Activated T-helper 17 cell treated with anti-CD3 and anti-CD28 coated beads, Interleukin-2, amount 50 U/mL, for 72 hours (primary cell): Measurements from ENCODE around the gene GSTT2. TPM values are rescaled to one million over a fixed set of nuclear protein-coding genes. Genes with fewer than 3 reads are reported as not detected.

Experiments used
- ATAC-seq: fragments of 150-1000 bp; cut with Tn5 transposase; replicated peaks from 2 replicates; pipeline ENCODE4 v1.10.0; 2021; ENCODE audit warnings: mild to moderate bottlenecking, moderate library complexity
- H3K27ac Mint-ChIP-seq: one replicate; pipeline ENCODE4 v1.8.0; 2022; ENCODE audit warnings: mixed read lengths
- H3K27me3 Mint-ChIP-seq: one replicate; pipeline ENCODE4 v1.8.0; 2022; ENCODE audit warnings: mixed read lengths
- H3K36me3 Mint-ChIP-seq: one replicate; pipeline ENCODE4 v1.8.0; 2022; ENCODE audit warnings: low read depth, mild to moderate bottlenecking, mixed read lengths
- H3K4me1 Mint-ChIP-seq: one replicate; pipeline ENCODE4 v1.8.0; 2022; ENCODE audit warnings: mixed read lengths
- H3K4me3 Mint-ChIP-seq: one replicate; pipeline ENCODE4 v1.8.0; 2022; ENCODE audit warnings: mild to moderate bottlenecking, mixed read lengths
- H3K9me3 Mint-ChIP-seq: one replicate; pipeline ENCODE4 v1.8.0; 2022; ENCODE audit warnings: mixed read lengths
- total RNA-seq, 2 donors: library from RNA; stranded (reverse); gene quantifications; one replicate each; pipeline ENCODE4 v1.2.3, GENCODE V29; 2022

The GSTT2 gene
- total RNA-seq, 2 donors from 2014 or later: 0.29 TPM; not detected in 1

DNA sequence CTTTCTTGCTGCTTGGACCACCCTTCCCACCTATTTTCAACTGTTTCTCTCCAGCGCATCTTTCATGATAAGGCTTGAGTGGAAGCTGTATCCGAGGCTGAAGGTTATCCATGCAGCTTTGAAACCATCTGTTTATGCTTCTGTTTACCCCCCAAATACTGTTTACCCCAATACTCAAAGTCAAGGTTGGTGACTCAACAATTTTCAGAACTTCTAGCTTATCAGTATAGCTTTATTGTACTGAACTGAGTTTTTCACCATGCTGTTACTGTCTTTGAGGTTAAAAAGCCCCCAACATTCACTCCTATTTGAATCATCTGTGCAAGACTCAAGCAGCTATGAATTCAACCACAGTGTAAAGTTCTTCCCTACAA is 30.1 kb downstream of the GSTT2 start:
- H3K4me3 Mint-ChIP-seq: peak overlapping the region; percentile 90
- H3K27ac Mint-ChIP-seq: peak overlapping the region; percentile 87
- H3K36me3 Mint-ChIP-seq: peaks cover 21% of the 10 kb centered on the region
- H3K9me3 Mint-ChIP-seq: no peaks in the 10 kb centered on the region
- ATAC-seq: no peak
- peaks cover 13% of the 10 kb centered on the region for H3K4me1 Mint-ChIP-seq
- no peaks in the 10 kb centered on the region for H3K27me3 Mint-ChIP-seq

DNA sequence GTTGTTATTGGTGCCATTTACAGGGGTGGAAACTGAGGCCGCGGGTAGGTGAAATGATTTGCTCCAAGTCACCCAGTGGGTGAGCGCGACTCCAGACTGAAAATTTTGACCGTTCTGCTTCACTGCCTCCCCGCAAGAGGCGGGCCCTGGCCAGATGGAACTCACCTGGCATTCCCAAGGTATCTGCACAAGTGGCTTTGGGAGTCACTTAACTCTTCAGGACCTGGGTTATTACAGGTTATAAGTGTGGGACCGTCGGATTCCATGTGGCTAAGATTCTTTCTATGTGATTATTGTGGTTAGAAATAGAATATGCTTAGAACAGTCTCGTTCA is 31.8 kb downstream of the GSTT2 start:
- Mint-ChIP-seq H3K27ac (peak overlapping the region; percentile 87), H3K27me3 (no peaks in the 10 kb centered on the region), H3K9me3 (no peaks in the 10 kb centered on the region), H3K36me3 (peaks cover 29% of the 10 kb centered on the region), H3K4me1 (peaks cover 13% of the 10 kb centered on the region), H3K4me3 (peak overlapping the region; percentile 90)
- no peak for ATAC-seq

DNA sequence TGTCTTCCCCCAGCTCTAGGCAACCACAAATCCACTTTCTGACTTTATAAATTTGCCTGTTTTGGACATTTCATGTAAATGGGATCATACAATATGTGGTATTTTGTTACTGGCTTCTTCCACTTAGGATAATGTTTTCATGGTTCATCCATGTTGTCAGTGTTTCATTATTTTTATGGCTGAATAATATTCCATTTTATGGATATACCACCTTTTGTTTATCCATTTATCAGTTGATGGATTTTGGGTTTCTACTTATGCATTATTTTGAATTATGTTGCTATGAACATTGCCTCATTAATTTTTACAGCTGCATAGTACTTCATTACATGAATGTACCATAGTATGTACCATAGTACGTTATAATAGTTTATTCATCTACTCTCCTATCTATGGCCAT is 36.2 kb downstream of the GSTT2 start:
- no peak for ATAC-seq
- H3K27me3 Mint-ChIP-seq: no peaks in the 10 kb centered on the region
- H3K36me3 Mint-ChIP-seq: peaks cover 45% of the 10 kb centered on the region
- H3K4me3 Mint-ChIP-seq: no peak overlapping the region
- H3K27ac Mint-ChIP-seq: no peak overlapping the region
- H3K4me1 Mint-ChIP-seq: peaks cover 18% of the 10 kb centered on the region
- H3K9me3 Mint-ChIP-seq: no peaks in the 10 kb centered on the region

DNA sequence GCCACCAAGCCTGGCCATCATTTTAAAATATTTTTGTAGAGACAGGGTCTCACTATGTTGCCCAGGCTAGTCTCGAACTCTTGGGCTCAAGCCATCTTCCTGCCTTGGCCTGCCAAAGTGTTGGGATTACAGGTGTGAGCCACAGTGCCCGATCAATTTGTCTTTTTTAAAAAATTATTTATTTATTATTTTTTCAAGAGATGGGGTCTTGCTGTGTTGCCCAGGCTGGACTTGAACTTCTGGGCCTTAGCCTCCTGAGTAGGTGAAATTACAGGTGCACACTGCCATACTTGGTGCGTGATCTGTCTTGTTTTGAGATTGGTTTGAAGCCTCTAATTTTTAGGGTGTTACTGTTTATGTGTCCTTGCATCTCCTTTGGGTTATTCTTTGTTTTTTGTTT is 41.4 kb downstream of the GSTT2 start:
- Mint-ChIP-seq H3K9me3 (no peaks in the 10 kb centered on the region), H3K4me3 (no peak overlapping the region), H3K36me3 (peaks cover 39% of the 10 kb centered on the region), H3K4me1 (peaks cover 27% of the 10 kb centered on the region), H3K27ac (no peak overlapping the region), H3K27me3 (no peaks in the 10 kb centered on the region)
- no peak for ATAC-seq

DNA sequence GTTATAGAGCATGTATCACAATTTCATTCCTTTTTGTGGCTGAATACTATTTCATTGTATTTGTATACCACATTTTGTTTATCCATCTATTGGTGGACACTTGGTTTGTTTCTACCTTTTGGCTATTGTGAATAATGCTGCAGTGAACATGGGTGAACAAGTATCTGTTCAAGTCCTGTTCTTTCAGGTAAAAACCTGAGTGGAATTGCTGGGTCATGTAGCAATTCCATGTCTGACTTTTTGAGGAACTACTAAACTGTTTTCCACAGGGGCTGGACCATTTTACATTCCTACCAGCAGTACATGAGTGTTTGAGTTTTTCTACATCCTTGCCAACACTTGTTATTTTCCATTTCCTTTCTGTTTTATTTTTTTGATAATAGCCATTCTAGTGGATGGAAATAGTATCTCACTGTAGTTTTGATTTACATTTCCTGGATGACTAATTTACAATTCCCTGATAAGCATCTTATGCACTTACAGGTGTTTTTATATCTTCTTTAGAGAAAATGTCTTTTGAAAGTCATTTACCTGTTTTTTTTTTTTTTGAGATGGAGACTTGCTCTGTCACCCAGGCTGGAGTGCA is 43.4 kb downstream of the GSTT2 start:
- H3K4me3 Mint-ChIP-seq: peak overlapping the region; percentile 62
- H3K4me1 Mint-ChIP-seq: peaks cover 31% of the 10 kb centered on the region
- ATAC-seq: peak; percentile 74
- H3K27ac Mint-ChIP-seq: peak overlapping the region; percentile 88
- H3K27me3 Mint-ChIP-seq: no peaks in the 10 kb centered on the region
- H3K9me3 Mint-ChIP-seq: no peaks in the 10 kb centered on the region
- peaks cover 34% of the 10 kb centered on the region for H3K36me3 Mint-ChIP-seq

DNA sequence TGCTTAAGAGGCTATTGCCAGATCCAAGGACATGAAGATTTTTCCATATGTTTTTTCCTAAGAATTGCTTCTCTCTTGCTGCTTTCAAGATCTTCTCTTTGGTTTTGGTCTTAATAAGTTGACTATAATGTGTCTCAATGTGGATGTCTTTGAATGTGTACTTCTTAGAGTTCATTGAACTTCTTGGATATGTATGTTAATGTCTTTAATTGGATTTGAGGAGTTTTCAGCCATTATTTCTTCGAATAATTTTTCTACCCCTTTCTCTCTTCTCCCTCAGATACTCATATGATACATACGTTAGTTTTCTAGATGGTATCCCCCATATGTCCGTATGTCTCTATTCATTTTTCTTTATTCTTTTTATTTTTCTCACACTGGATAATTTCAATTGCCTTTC is 44.4 kb downstream of the GSTT2 start:
- H3K36me3 Mint-ChIP-seq: peaks cover 29% of the 10 kb centered on the region
- ATAC-seq: no peak
- no peaks in the 10 kb centered on the region for H3K9me3 Mint-ChIP-seq
- peaks cover 27% of the 10 kb centered on the region for H3K4me1 Mint-ChIP-seq
- H3K4me3 Mint-ChIP-seq: no peak overlapping the region
- no peaks in the 10 kb centered on the region for H3K27me3 Mint-ChIP-seq
- H3K27ac Mint-ChIP-seq: peak overlapping the region; percentile 36

DNA sequence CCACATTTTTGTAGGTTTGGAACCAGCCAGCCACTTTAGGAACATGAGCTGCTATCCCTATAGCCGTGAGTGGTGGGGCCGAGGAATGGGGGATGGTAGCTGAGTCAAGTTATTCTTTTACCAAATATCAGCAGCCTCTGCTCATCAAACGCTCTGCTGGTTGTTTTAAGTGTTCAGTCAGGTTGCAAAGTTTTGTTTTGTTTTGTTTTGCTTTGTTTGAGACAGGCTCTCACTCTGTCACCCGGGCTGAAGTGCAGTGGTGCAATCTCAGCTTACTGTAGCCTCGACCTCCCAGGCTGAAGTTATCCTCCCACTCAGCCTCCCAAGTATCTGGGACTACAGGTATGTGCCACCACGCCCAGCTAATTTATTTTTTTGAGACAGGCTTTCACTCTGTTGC is 45.5 kb downstream of the GSTT2 start:
- no peaks in the 10 kb centered on the region for H3K27me3 Mint-ChIP-seq
- no peak for ATAC-seq
- peaks cover 29% of the 10 kb centered on the region for H3K36me3 Mint-ChIP-seq
- H3K4me1 Mint-ChIP-seq: peaks cover 32% of the 10 kb centered on the region
- H3K4me3 Mint-ChIP-seq: no peak overlapping the region
- no peak overlapping the region for H3K27ac Mint-ChIP-seq
- H3K9me3 Mint-ChIP-seq: no peaks in the 10 kb centered on the region

DNA sequence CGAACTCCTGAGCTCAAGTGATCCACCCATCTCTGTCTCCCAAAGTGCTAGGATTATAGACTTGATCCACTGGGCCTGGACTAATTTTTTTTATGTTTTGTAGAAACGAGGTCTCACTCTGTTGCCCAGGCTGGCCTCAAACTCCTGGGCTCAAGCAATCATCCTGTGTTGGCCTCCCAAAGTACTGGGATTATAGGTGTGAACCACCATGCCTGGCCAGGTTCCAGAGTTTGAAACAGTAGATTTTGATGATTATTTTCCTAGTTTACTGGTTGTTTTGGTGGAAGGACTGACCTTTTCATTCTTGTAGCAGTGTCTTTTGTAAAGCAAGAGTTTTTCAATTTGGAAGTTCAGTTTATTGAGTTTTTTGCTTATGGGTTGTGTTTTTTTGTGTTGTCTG is 46.1 kb downstream of the GSTT2 start:
- peaks cover 32% of the 10 kb centered on the region for H3K4me1 Mint-ChIP-seq
- ATAC-seq: no peak
- H3K27me3 Mint-ChIP-seq: no peaks in the 10 kb centered on the region
- H3K27ac Mint-ChIP-seq: no peak overlapping the region
- H3K36me3 Mint-ChIP-seq: peaks cover 29% of the 10 kb centered on the region
- no peaks in the 10 kb centered on the region for H3K9me3 Mint-ChIP-seq
- H3K4me3 Mint-ChIP-seq: no peak overlapping the region

DNA sequence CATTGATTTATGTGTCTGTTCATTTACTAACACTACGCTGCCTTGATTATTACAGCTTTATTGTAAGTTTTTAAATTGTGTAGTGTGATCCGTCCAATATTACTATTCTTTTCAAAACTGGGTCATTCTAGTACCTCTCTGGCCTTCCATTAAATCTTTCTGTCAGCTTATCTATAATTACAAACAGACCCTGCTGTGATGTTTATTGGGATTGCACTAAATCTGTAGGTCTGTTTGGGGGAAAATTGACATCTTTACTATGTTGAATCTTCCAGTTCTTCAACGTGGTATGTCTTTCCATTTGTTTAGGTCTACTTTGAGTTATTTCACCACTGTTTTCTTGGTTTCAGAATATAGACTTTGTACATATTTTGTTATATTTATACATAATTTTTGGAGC is 46.8 kb downstream of the GSTT2 start:
- Mint-ChIP-seq H3K27ac (no peak overlapping the region), H3K36me3 (peaks cover 29% of the 10 kb centered on the region), H3K4me1 (peaks cover 32% of the 10 kb centered on the region), H3K4me3 (no peak overlapping the region), H3K9me3 (no peaks in the 10 kb centered on the region), H3K27me3 (no peaks in the 10 kb centered on the region)
- ATAC-seq: no peak

DNA sequence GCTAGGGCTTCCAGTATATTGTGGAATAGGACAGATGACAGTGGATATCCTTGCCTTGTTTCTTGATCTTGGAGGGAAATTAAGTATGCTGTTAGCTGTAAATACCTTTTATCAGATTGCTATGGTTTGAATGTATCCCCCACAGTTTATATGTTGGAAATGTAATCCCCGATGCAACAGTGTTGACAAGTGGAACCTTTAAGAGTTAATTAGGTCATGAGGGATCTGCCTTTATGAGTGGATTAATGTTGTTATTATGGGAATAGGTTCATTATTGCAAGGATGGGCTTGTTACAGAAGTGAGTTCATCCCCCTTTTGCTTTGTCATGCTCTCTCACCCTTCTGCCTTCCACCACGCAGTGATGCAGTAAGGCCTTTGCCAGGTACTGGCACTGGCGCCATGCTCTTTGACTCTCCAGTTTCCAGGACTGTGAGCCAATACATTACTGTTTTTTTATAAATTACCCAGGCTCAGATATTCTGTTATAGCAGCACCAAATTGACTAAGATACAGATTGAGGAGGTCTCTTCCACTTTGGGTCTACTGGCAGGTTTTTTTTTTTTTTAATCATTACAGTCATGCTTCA is 47.5 kb downstream of the GSTT2 start:
- Mint-ChIP-seq H3K4me1 (peaks cover 34% of the 10 kb centered on the region), H3K36me3 (peaks cover 29% of the 10 kb centered on the region), H3K9me3 (no peaks in the 10 kb centered on the region), H3K27ac (no peak overlapping the region), H3K4me3 (no peak overlapping the region), H3K27me3 (no peaks in the 10 kb centered on the region)
- no peak for ATAC-seq

DNA sequence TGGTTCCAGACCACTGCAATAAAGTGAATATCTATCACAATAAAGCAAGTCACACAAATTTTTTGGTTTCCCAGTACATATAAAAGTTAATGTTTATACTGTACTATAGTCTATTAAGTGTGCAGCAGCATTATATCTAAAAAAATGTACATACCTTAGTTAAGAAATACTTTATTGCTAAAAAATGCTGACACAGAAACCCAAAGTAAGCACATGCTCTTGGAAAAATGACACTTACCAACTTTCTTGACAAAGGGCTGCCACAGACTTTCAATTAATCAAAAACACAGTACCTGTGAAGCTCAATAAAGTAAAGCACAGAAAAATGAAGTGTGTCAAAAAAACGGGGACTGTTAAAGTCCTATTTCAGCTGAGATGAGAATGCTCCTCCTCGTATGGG is 48.1 kb downstream of the GSTT2 start:
- H3K4me1 Mint-ChIP-seq: peaks cover 31% of the 10 kb centered on the region
- ATAC-seq: no peak
- H3K4me3 Mint-ChIP-seq: no peak overlapping the region
- no peaks in the 10 kb centered on the region for H3K9me3 Mint-ChIP-seq
- H3K27me3 Mint-ChIP-seq: no peaks in the 10 kb centered on the region
- peaks cover 29% of the 10 kb centered on the region for H3K36me3 Mint-ChIP-seq
- H3K27ac Mint-ChIP-seq: no peak overlapping the region

DNA sequence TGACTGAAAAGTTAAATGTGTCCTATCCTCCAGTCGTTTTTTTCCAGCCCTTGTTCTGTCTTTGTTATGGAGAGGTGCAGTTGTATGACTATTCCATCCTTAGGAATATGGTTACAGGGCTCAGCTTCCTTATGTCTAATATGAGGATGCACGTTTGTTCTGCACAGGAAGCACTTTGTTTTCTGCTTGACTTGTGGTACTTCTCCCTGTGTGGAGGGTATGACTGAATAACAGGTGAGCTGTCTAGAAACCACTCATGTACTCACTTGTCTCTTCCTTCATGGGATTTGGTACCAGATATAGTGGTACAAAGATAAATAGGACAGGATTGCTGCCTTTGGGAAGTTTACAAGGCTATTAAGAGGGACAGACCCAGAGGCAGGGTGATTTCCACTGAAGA is 48.6 kb downstream of the GSTT2 start:
- H3K4me1 Mint-ChIP-seq: peaks cover 26% of the 10 kb centered on the region
- H3K27me3 Mint-ChIP-seq: no peaks in the 10 kb centered on the region
- peak; percentile 52 for ATAC-seq
- no peaks in the 10 kb centered on the region for H3K9me3 Mint-ChIP-seq
- no peak overlapping the region for H3K4me3 Mint-ChIP-seq
- peaks cover 29% of the 10 kb centered on the region for H3K36me3 Mint-ChIP-seq
- H3K27ac Mint-ChIP-seq: no peak overlapping the region

DNA sequence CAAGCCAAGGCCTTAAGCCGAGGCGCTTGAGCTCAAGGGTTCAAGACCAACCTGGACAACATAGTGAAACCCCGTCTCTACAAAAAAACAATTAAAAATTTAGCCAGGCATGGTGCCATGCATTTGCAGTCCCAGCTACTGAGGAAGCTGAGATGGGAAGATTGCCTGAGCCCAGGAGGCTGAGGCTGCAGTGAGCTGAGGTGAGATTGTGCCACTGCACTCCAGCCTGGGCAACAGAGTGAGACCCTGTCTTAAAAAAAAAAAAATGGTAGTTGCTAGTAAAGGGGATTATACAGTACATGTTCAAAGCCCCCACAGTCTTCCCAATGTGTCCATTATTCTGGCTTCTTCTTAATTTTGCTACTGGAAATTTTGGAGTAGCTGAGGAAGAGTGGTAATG is 49.4 kb downstream of the GSTT2 start:
- H3K27ac Mint-ChIP-seq: no peak overlapping the region
- peaks cover 21% of the 10 kb centered on the region for H3K4me1 Mint-ChIP-seq
- peaks cover 29% of the 10 kb centered on the region for H3K36me3 Mint-ChIP-seq
- no peak for ATAC-seq
- no peak overlapping the region for H3K4me3 Mint-ChIP-seq
- H3K9me3 Mint-ChIP-seq: no peaks in the 10 kb centered on the region
- no peaks in the 10 kb centered on the region for H3K27me3 Mint-ChIP-seq

DNA sequence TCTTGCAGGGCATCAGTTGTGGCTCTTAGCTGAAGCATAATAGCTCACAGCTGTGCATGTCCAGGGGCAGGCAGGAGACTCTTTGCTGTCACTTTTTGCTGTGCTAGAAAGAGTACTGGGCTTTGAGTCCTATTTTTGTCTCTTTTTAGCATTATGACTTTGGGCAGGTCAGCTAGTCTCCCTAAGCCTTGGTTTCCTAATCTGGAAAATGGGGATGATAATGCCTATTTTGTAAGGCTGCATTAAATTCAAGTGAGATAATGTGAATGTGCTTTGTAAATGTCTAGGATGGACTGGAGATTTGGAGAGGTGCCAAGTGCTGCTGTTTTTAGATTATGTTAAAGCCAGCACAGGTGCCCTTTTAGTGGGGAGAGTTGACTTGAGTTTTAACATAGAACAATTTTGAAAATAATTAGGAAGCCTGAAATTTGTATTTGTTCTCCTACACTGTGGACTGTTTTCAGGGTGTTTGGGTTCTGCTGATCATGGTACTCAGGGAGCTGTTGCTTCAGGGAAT is 50.3 kb downstream of the GSTT2 start:
- no peak overlapping the region for H3K4me3 Mint-ChIP-seq
- peaks cover 22% of the 10 kb centered on the region for H3K4me1 Mint-ChIP-seq
- no peaks in the 10 kb centered on the region for H3K27me3 Mint-ChIP-seq
- H3K36me3 Mint-ChIP-seq: peaks cover 27% of the 10 kb centered on the region
- no peaks in the 10 kb centered on the region for H3K9me3 Mint-ChIP-seq
- peak overlapping the region; percentile 39 for H3K27ac Mint-ChIP-seq
- no peak for ATAC-seq
